GM18868 (cell line): ENCODE results near the gene FLT1.

Experiments used
- ATAC-seq: cut with Tn5 transposase; IDR thresholded peaks from one replicate; pipeline ENCODE4 v1.9.1; 2021; ENCODE audit warnings: mild to moderate bottlenecking, moderate library complexity; ENCODE audit not compliant: unreplicated experiment

The FLT1 gene

GRCh38 chr13:28429685-28430290 is 65.1 kb downstream of the FLT1 start:
- ATAC-seq = peak; percentile 91

DNA sequence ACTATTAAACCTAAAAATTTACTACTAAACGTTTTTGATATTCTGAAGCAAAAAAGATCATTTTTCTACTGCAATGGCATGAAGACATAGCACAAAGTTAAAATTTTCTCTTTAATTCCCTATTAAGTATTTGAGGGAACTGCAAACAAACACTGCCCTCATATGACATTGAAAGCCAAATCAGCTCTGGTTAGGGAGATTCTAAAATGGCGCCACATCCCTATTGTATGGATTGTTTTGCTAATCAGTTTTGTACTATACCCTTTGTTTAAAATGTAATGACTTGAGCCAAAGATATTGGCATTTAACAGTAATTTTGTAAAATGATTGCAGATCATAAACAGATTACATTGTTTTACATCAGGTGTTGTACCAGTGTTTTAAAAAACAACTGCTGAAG is 65.8 kb downstream of the FLT1 start:
- ATAC-seq = no peak

- no peak for ATAC-seq
Measured at GRCh38 chr13:28426381-28426780, 68.5 kb downstream of the FLT1 start.

- no peak for ATAC-seq
Measured at GRCh38 chr13:28425793-28426192, 69.1 kb downstream of the FLT1 start.

DNA sequence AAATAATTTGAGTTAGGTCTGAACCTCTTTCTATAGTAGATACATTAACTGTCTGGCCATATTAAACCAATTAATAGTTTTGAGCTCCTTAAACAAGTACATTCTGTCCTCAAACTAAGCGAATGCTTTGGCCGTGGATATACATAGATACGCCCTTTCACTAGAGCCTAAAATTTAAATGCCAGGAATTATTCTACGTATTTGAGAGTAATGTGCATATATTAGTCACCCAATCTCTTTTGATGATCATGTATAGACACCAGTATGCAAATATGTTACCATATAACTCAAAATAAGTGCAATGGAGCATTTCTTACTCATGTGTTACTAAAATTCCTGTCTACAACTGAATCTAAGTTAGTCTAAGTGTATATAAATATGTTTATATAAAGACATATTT is 70.4 kb downstream of the FLT1 start:
- no peak for ATAC-seq

DNA sequence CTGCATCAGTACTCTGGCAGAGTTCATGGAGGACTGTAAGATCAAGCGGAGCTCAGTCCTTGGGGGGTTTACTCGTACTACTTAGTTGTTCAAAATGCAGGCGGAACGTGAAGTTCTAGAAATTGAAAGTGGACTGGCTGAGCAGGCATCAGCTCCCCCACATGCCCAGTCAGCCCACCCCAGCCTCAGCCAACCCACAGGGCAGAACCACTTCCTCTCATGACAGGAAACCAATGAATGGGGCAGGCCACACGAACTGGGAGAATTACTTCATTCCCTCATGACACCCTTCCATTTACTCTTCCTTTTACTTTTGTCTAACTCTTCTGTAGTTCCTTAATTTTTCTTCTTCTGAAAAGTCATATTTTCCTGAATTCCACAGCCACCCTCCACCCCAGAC is 71.9 kb downstream of the FLT1 start:
- peak; percentile 95 for ATAC-seq

DNA sequence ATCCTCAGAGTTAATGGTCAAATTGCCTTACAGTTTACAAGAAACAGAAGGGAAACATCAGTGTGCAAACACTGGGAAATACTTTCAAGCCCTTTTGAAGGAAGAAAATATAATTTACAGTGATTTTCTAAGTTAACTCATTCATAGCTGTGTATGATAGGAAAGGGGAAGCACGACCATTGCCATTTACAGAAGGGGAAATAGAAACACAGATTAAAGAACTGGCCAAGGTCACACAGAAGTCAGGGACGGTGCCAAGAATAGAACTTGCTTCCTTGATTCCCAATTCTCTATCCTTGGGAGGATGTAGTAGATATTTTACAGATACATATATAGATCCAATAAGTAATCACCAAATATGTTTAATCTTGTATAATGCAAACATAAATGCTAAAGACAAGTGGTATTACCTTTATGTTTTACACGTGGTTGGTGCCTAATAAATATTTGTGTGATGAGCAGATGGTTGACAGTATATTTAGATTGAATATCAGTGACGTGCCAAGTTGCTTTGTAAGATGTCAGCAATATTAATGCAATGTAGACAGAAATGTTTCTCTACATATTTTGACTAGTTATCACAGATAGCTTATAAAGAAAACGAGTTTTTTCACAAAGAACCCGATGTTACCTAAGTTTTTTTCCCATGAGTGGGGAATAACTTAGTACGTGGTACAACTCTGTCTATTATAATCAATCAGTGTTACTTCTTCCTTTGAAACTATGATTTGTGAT is 73.1 kb downstream of the FLT1 start:
- no peak for ATAC-seq

DNA sequence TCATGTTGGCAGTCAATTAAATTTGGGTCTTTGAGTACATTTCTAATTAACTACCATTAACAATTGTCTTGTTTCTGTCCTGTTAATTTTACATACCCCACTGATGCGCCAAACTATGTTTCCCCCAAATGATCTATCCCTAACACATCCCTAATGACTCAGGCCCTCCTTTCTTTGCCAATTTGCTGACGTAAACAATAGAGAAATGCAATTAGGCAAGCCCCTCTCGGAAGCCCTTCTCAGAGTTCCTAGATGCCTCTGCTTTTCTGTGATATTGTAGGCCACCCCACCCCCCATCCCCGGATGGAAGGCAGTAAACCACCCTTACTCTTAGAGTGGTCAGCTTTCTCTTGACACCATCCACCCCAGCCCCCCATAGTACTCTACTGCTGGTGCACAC is 74.2 kb downstream of the FLT1 start:
- ATAC-seq = no peak

DNA sequence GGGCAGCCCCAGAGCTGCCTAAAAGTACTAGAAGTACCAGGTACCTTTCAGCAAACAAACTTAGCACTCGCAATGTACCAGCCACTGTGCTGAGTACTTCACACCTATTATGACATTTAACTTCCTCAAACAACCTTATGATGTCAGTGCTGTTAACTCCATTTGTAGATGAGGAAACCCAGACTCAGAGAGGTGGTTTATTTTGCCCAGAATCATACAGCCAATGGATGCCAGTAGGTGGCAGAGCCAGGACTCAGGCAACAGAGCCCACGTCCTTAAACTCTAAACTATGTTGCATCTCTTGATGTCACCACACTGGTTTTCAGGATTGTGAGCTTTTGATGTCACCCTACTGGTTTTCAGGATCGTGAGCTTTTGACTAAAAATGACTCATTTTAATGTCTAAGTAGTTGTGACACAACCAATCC is 78.9 kb downstream of the FLT1 start:
- no peak for ATAC-seq

DNA sequence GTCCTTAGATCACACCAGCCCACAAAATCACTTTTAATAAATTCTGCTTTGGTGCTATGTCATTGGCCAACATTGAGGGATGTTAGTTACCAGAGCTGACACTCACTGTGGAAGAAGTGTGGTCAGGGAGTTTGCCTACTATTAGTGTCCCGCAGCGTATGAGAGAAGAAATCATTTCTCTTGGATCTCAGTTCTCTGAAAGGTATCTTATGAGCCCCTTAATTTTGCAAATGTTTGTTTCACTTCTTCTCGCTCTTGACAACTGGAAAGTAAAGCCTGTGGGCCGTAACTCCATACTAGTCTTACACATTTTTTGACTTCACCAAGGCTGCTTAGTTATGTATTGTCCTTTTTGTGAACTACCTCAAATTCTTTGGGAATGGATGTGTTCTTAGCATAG is 80.9 kb downstream of the FLT1 start:
- peak; percentile 58 for ATAC-seq

- no peak for ATAC-seq
Measured at GRCh38 chr13:28412981-28413380, 81.9 kb downstream of the FLT1 start.

DNA sequence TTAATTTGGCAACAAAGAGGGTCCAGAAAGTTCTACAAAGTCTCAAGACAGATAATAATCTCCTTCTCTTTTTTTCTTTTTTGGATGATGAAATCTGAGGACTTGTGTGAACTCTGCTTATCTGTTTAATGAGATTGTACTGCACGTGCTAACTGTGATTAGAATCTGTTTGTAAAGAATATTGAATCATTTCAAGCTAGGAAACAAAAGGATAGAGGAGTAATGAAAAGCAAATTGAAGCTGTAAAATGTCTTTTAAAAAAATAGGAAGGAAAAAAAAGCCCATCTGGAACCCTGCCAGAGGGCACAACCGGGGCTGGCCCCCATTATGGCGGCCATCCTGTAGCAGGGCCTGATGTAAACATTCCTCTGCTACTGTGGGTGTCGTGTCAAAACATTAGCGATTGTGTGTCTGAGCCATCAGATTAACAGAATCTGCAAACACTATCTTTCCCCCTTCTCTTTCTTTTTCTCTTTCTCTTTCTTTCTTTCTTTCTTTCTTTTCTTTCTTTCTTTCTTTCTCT is 83.0 kb downstream of the FLT1 start:
- ATAC-seq = no peak

DNA sequence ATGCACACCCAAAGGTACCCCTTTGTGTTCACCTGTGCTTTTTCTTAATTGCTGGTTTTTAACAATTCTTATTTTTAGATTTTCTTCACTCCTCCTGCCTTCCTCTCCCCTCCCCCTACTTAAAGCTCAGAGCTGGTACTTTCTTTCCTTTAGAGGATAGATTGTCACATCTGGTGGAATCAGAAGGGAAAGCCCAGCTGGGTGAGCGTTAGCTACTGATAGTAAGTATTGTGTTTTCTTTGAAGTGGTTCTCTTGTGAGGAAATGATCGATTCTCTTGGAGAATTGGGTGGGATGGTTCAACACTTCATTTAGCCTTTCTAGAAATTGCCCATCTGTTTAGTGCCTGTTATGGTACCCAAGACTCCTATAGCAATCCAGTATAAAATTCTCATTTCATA is 84.8 kb downstream of the FLT1 start:
- no peak for ATAC-seq

DNA sequence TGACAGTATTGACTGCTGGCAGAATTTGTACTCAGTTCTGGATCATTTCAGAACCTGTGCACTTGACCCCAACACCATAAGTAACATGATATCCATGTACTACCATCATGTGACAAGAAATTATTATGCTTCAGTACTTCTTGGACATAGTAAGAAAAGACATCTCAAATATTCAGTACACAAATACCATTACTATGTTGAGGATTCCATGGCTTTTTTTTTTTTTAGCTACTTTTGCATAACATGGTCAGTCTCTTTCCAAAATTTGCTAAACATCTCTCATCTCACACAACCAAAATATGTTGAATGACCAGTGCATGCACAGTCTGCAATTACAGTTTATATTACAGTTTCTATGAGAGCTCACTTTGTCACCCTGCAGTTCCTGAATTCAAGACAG is 85.3 kb downstream of the FLT1 start:
- ATAC-seq = no peak

DNA sequence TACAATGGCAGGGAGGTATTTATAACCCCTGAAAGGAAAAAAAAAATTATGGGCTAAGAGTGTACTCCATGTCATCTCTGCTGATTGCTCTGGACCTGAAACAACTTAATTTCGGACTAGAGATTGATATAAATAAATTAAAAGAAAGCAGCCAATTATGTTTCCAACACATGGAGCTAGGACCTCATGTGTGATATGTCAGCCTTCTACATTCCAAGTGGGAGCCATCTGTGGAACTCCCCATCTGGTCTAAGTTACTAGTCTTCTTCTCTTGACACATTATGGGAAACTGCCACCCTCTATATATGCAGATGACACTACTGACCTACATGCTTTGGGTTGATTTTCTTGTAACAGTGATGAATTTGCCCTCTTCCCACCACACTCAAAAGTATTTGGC is 86.1 kb downstream of the FLT1 start:
- no peak for ATAC-seq

GRCh38 chr13:28408235-28408848 is 86.6 kb downstream of the FLT1 start:
- ATAC-seq = no peak

DNA sequence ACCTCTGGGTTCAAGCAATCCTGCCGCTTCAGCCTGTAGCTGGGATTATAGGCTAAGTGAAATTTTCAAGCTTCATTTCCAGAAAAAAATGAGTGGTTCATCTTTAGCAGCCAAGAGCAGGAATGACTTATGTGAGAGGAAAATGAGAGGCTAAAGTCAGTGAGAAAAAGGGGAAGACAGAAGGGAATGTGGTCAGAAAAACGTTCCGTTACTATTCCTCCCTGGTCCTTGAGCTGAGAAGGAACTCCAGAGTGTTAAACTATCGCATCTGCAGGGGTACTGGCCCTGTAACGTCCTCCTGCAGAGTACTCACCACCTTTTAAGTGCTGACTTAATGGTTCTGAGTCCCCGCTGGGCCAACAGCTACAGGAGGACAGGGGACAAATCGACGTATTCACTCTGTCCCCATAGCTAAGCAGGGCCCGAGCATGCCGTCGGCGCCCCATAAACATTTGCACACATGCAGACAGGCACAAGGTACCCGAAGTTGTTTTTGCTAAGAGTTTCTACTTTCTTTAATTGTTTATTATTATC is 88.1 kb downstream of the FLT1 start:
- no peak for ATAC-seq

- ATAC-seq = no peak
Measured at GRCh38 chr13:28402057-28402381, 92.9 kb downstream of the FLT1 start.

- peak; percentile 76 for ATAC-seq
Measured at GRCh38 chr13:28401303-28402056, 93.4 kb downstream of the FLT1 start.

DNA sequence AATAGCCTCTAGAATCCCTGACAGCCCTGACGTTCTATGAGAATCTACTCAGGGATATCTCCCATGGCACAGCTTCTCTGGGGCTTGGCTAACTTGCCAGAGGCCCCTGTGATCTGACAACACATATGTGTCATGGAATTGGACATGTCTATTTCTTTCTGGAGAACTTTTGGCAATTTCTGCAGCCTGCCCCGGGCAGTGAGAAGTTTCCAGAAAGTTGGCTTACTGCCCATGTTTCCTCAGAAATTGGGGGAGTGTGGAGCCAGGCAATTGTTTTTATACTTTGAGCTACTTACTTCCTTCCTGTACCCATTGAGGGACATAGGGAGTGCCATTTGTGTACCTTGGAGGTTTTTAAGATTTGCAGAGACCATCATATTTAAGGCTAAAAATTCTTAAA is 98.9 kb downstream of the FLT1 start:
- ATAC-seq = no peak

GRCh38 chr13:28394422-28394821 is 100.5 kb downstream of the FLT1 start:
- no peak for ATAC-seq
